Lower leg skin (tissue), 3 donors: ENCODE results near the gene ABCF3.

ENCODE experiments used
- POLR2A ChIP-seq, 2 donors: fragments of 450-650 bp; IDR thresholded peaks; one replicate each; pipeline ENCODE4 v1.6.1; 2016 to 2017; ENCODE audit warnings: antibody characterized with exemption in 2 of 2, mild to moderate bottlenecking in 1 of 2, moderate library complexity in 1 of 2
- TF ChIP-seq, protein P1 (sequence below), 3 donors: fragments of 450-650 bp; IDR thresholded peaks; one replicate each; pipeline ENCODE4 v1.5.1; 2016; ENCODE audit warnings: antibody characterized with exemption in 3 of 3, mild to moderate bottlenecking in 3 of 3, moderate library complexity in 2 of 3

- TF ChIP-seq, protein P1, sequence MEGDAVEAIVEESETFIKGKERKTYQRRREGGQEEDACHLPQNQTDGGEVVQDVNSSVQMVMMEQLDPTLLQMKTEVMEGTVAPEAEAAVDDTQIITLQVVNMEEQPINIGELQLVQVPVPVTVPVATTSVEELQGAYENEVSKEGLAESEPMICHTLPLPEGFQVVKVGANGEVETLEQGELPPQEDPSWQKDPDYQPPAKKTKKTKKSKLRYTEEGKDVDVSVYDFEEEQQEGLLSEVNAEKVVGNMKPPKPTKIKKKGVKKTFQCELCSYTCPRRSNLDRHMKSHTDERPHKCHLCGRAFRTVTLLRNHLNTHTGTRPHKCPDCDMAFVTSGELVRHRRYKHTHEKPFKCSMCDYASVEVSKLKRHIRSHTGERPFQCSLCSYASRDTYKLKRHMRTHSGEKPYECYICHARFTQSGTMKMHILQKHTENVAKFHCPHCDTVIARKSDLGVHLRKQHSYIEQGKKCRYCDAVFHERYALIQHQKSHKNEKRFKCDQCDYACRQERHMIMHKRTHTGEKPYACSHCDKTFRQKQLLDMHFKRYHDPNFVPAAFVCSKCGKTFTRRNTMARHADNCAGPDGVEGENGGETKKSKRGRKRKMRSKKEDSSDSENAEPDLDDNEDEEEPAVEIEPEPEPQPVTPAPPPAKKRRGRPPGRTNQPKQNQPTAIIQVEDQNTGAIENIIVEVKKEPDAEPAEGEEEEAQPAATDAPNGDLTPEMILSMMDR (IDR thresholded peaks at IDR 0.05) = no peak
- no peak for TF ChIP-seq POLR2A (IDR thresholded peaks at IDR 0.05)
Measured at GRCh38 chr3:184177767-184178306, 8.2 kb upstream of the ABCF3 start.
